CD14-positive monocyte (primary cell): ENCODE data around the gene DOCK1. TPM values are rescaled to one million over a fixed set of nuclear protein-coding genes. Genes with fewer than 3 reads are reported as not detected.

Source experiments
- DNase-seq, 3 donors: peaks; one replicate each; pipeline ENCODE4 v3.0.0-alpha.2; 2011 to 2022
- H2AFZ ChIP-seq: 2 replicates; pipeline ENCODE4 v1.6.0; 2012; ENCODE audit warnings: mild to moderate bottlenecking, low read depth, low read length, inconsistent platforms; ENCODE audit not compliant: insufficient read depth, poor library complexity, severe bottlenecking
- H3K27ac ChIP-seq, 2 donors: 1 replicate in 1 of 2; 2 replicates in 1 of 2; pipeline ENCODE4 v1.5.1; 2012 to 2013; ENCODE audit warnings: low read length in 2 of 2, control low read depth in 1 of 2, inconsistent platforms in 1 of 2, low read depth in 1 of 2, mild to moderate bottlenecking in 1 of 2
- H3K27me3 ChIP-seq, 2 donors: one replicate each; pipeline versions ENCODE4 v1.6.0 to v1.6.1; 2011 to 2013; ENCODE audit warnings: low read length in 2 of 2; ENCODE audit not compliant: control insufficient read depth in 2 of 2, insufficient read depth in 2 of 2
- H3K36me3 ChIP-seq, 2 donors: replicated peaks in 1 of 2; 1 replicate in 1 of 2; 2 replicates in 1 of 2; pipeline versions ENCODE4 v1.5.1 to v1.6.1; 2012 to 2013; ENCODE audit warnings: low read length in 2 of 2, control low read depth in 1 of 2, inconsistent platforms in 1 of 2, mild to moderate bottlenecking in 1 of 2; ENCODE audit not compliant: insufficient read depth in 2 of 2, control insufficient read depth in 1 of 2
- H3K4me1 ChIP-seq, 2 donors: 1 replicate in 1 of 2; 2 replicates in 1 of 2; pipeline versions ENCODE4 v1.5.1 to v1.6.1; 2012 to 2013; ENCODE audit warnings: low read length in 2 of 2, control low read depth in 1 of 2, inconsistent platforms in 1 of 2, mild to moderate bottlenecking in 1 of 2, moderate library complexity in 1 of 2; ENCODE audit not compliant: insufficient read depth in 2 of 2, control insufficient read depth in 1 of 2
- H3K4me2 ChIP-seq: replicated peaks from 2 replicates; pipeline ENCODE3; 2012; ENCODE audit warnings: low read length, moderate library complexity, mild to moderate bottlenecking; ENCODE audit not compliant: poor library complexity, severe bottlenecking; ENCODE audit errors: extremely low read depth
- H3K4me3 ChIP-seq, 3 experiments: fragments of 200-600 bp in 1 of 3; sonication (generic) in 1 of 3; replicated peaks in 1 of 3; 1 replicate in 2 of 3; 2 replicates in 1 of 3; pipeline ENCODE4 v1.5.1; 2011 to 2013; ENCODE audit warnings: low read length in 3 of 3, mild to moderate bottlenecking in 3 of 3, control low read depth in 2 of 3, low read depth in 2 of 3, inconsistent platforms in 1 of 3, moderate library complexity in 1 of 3
- H3K79me2 ChIP-seq: 2 replicates; pipeline ENCODE4 v1.6.0; 2012; ENCODE audit warnings: mild to moderate bottlenecking, control low read depth, inconsistent platforms, low read length, moderate library complexity; ENCODE audit not compliant: insufficient read depth
- H3K9ac ChIP-seq: 2 replicates; pipeline ENCODE4 v1.6.0; 2017; ENCODE audit warnings: low read length, mild to moderate bottlenecking; ENCODE audit not compliant: insufficient read depth, poor library complexity, severe bottlenecking
- H3K9me3 ChIP-seq, 2 donors: replicated peaks in 1 of 2; 1 replicate in 1 of 2; 2 replicates in 1 of 2; pipeline versions ENCODE4 v1.5.1 to v1.6.1; 2012 to 2013; ENCODE audit warnings: low read length in 2 of 2, control low read depth in 1 of 2; ENCODE audit not compliant: control insufficient read depth in 1 of 2, insufficient read depth in 1 of 2
- H4K20me1 ChIP-seq: 2 replicates; pipeline ENCODE4 v1.6.0; 2012; ENCODE audit warnings: mild to moderate bottlenecking, low read length, control low read depth, moderate library complexity; ENCODE audit not compliant: insufficient read depth
- H3K27ac Mint-ChIP-seq, 7 donors: one replicate each; pipeline ENCODE4 v1.8.0; 2020; ENCODE audit warnings: mild to moderate bottlenecking in 7 of 7, mixed read lengths in 7 of 7, moderate library complexity in 6 of 7, inconsistent platforms in 2 of 7
- H3K27me3 Mint-ChIP-seq, 3 donors: one replicate each; pipeline ENCODE4 v1.8.0; 2021 to 2022; ENCODE audit warnings: low read depth in 3 of 3, mild to moderate bottlenecking in 3 of 3, mixed read lengths in 3 of 3, moderate library complexity in 3 of 3, inconsistent platforms in 1 of 3
- H3K36me3 Mint-ChIP-seq, 2 donors: one replicate each; pipeline ENCODE4 v1.8.0; 2020; ENCODE audit warnings: mixed read lengths in 2 of 2, inconsistent platforms in 1 of 2, mild to moderate bottlenecking in 1 of 2
- H3K4me1 Mint-ChIP-seq: one replicate; pipeline ENCODE4 v1.8.0; 2020; ENCODE audit warnings: mild to moderate bottlenecking, mixed read lengths
- H3K4me3 Mint-ChIP-seq, 2 donors: one replicate each; pipeline ENCODE4 v1.8.0; 2020; ENCODE audit warnings: mild to moderate bottlenecking in 2 of 2, mixed read lengths in 2 of 2, moderate library complexity in 1 of 2
- H3K9me3 Mint-ChIP-seq, 7 donors: one replicate each; pipeline ENCODE4 v1.8.0; 2020 to 2022; ENCODE audit warnings: mixed read lengths in 7 of 7, mild to moderate bottlenecking in 6 of 7, moderate library complexity in 6 of 7, inconsistent platforms in 2 of 7
- CTCF ChIP-seq: fragments of 200-600 bp; IDR thresholded peaks from one replicate; pipeline ENCODE4 v1.8.0; 2022; ENCODE audit warnings: antibody characterized with exemption, mild to moderate bottlenecking
- WGBS: methylation state at CpG from one replicate; pipeline ENCODE4 v1.1.5; 2013; ENCODE audit warnings: missing lambda C conversion rate; ENCODE audit not compliant: insufficient coverage; 5-methylcytosine and 5-hydroxymethylcytosine counted together
- intact Hi-C, 2 donors: fragments of 100-400 bp; cut with micrococcal nuclease; formaldehyde crosslinking; loops; one replicate each; pipeline versions ENCODE4 v1.15.0 to v1.15.1; 2023
- polyA plus RNA-seq, 3 donors: library from polyadenylated mRNA; depleted of rRNA in 1 of 3; unstranded in 2 of 3; stranded (reverse) in 1 of 3; fragments of 300-500 nt in 2 of 3; fragments of >200 nt in 1 of 3; fragmentation: Illumina TruSeq in 2 of 3; gene quantifications; 1 replicate in 2 of 3; 2 replicates in 1 of 3; pipeline ENCODE4 v1.2.3, GENCODE V29; 2012 to 2021

The DOCK1 gene
- polyA plus RNA-seq, 3 donors = 0.31 to 0.35 TPM; not detected in 1

- Histone ChIP-seq H3K79me2 (no peaks in the 10 kb centered on the region), H3K4me3 (no peak overlapping the region), H3K9ac (no peak overlapping the region), H2AFZ (no peak overlapping the region), H3K27me3 (no peaks in the 10 kb centered on the region), H3K27ac (no peak overlapping the region), H3K4me1 (no peaks in the 10 kb centered on the region), H3K9me3 (peaks cover 4 to 18% of the 10 kb centered on the region in 2 donors), H4K20me1 (no peaks in the 10 kb centered on the region), H3K4me2 (no peak overlapping the region), H3K36me3 (no peaks in the 10 kb centered on the region)
- no peak overlapping the region for H3K4me3 Mint-ChIP-seq
- DNase-seq = no peak
- WGBS = no CpG with 5 or more reads among the region's 8 CpGs
- peaks cover 9 to 27% (median 15%) of the 10 kb centered on the region in 7 donors for H3K9me3 Mint-ChIP-seq
- H3K4me1 Mint-ChIP-seq = no peaks in the 10 kb centered on the region
- H3K27me3 Mint-ChIP-seq = peaks cover 1 to 7% (median 5%) of the 10 kb centered on the region in 3 donors
- H3K27ac Mint-ChIP-seq = no peak overlapping the region
- TF ChIP-seq CTCF = no peak
- H3K36me3 Mint-ChIP-seq = no peaks in the 10 kb centered on the region
- intact Hi-C loops = loop anchor here in 1 of 2 donors (10.0 kb wide), 1 partner anchor 1785 kb away; no protein-coding TSS in a partner anchor
These were observed 554.7 kb downstream of the DOCK1 start for GRCh38 chr10:127459918-127460317.

GRCh38 chr10:127462643-127463295, 557.5 kb downstream of the DOCK1 start:
- Mint-ChIP-seq H3K4me1 (no peaks in the 10 kb centered on the region), H3K4me3 (no peak overlapping the region), H3K27ac (no peak overlapping the region), H3K36me3 (no peaks in the 10 kb centered on the region), H3K9me3 (peaks cover 7 to 22% (median 12%) of the 10 kb centered on the region in 7 donors), H3K27me3 (peaks cover 1 to 7% (median 7%) of the 10 kb centered on the region in 3 donors)
- Histone ChIP-seq H3K9ac (no peak overlapping the region), H3K9me3 (peaks cover 4 to 18% of the 10 kb centered on the region in 2 donors), H3K4me2 (no peak overlapping the region), H3K36me3 (no peaks in the 10 kb centered on the region), H3K4me1 (no peaks in the 10 kb centered on the region), H4K20me1 (no peaks in the 10 kb centered on the region), H3K27ac (no peak overlapping the region), H2AFZ (no peak overlapping the region), H3K79me2 (no peaks in the 10 kb centered on the region), H3K4me3 (no peak overlapping the region), H3K27me3 (no peaks in the 10 kb centered on the region)
- no peak for TF ChIP-seq CTCF
- intact Hi-C loops = no loop called here
- DNase-seq = no peak
- WGBS = 87% methylated on average over 3 of the region's 5 CpGs
